Measurements from ENCODE around the gene SLC27A1.
A peak's percentile ranks its signal among the peaks of the same experiment; 100 is the strongest.

GRCh38 chr19:17555480-17555928 is 85.2 kb downstream of the SLC27A1 start, which contains the start of gene COLGALT1:
- TF ChIP-seq CTCF (IDR thresholded peaks at IDR 0.05; ENCODE audit: extremely low read depth in 1 of 2, insufficient read depth in 1 of 2, low read depth in 1 of 2, low read length in 2 of 2) (no peak), JUN (IDR thresholded peaks at IDR 0.05; ENCODE audit: borderline replicate concordance, insufficient read depth, insufficient read length, low read depth) (peak; percentile 54), POLR2A (IDR thresholded peaks at IDR 0.05; ENCODE audit: low read depth, low read length) (peak; percentile 71)

Measured in endothelial cell of umbilical vein (primary cell).